Thyroid gland (tissue), 4 donors: Measurements from ENCODE around the gene CDADC1. TPM values are rescaled to one million over a fixed set of nuclear protein-coding genes. Genes with fewer than 3 reads are reported as not detected.

Source experiments
- DNase-seq, 2 donors: peaks; one replicate each; pipeline ENCODE4 v3.0.0-alpha.2; 2019
- H3K27ac ChIP-seq, 3 donors: fragments of 200-600 bp; sonication (generic); 1 replicate in 2 of 3; 2 replicates in 1 of 3; pipeline ENCODE4 v1.5.1; 2016 to 2019; ENCODE audit warnings: mild to moderate bottlenecking in 1 of 3, moderate library complexity in 1 of 3
- H3K27me3 ChIP-seq: fragments of 200-600 bp; sonication (generic); one replicate; pipeline ENCODE4 v1.5.1; 2019
- H3K36me3 ChIP-seq, 2 donors: fragments of 200-600 bp; sonication (generic); one replicate each; pipeline ENCODE4 v1.5.1; 2016 to 2019
- H3K4me1 ChIP-seq, 2 donors: fragments of 200-600 bp; sonication (generic); one replicate each; pipeline ENCODE4 v1.5.1; 2017 to 2019
- H3K4me3 ChIP-seq, 3 donors: fragments of 200-600 bp; sonication (generic); replicated peaks in 1 of 3; 1 replicate in 2 of 3; 2 replicates in 1 of 3; pipeline ENCODE4 v1.5.1; 2016; ENCODE audit warnings: mild to moderate bottlenecking in 1 of 3
- H3K9me3 ChIP-seq: fragments of 200-600 bp; sonication (generic); one replicate; pipeline ENCODE4 v1.5.1; 2017
- CTCF ChIP-seq, 6 experiments: fragments of 200-600 bp in 3 of 6; fragments of 450-650 bp in 3 of 6; sonication (generic) in 3 of 6; IDR thresholded peaks; one replicate each; pipeline ENCODE4 v1.5.1; 2016 to 2019; ENCODE audit warnings: antibody characterized with exemption in 6 of 6, mild to moderate bottlenecking in 2 of 6, inconsistent platforms in 1 of 6, moderate library complexity in 1 of 6
- POLR2A ChIP-seq, 2 donors: fragments of 450-650 bp; IDR thresholded peaks; one replicate each; pipeline ENCODE4 v1.6.1; 2017; ENCODE audit warnings: antibody characterized with exemption in 2 of 2, mild to moderate bottlenecking in 2 of 2, moderate library complexity in 1 of 2
- WGBS, 2 donors: methylation state at CpG; one replicate each; pipeline ENCODE4 v1.1.5; 2017; 5-methylcytosine and 5-hydroxymethylcytosine counted together
- intact Hi-C: fragments of 100-400 bp; cut with DNase I; formaldehyde crosslinking; loops from one replicate; pipeline ENCODE4 v1.15.1; 2023
- total RNA-seq, 4 donors: library from RNA; depleted of rRNA; stranded (reverse); fragments of >200 nt; gene quantifications; one replicate each; pipeline ENCODE4 v1.2.3, GENCODE V29; 2016

Gene CDADC1
- total RNA-seq, 4 donors from 2014 or later, result 14.0 to 75.9 (median 18.7) TPM

GRCh38 chr13:49300739-49301589 lies 53.2 kb downstream of the CDADC1 start:
- Histone ChIP-seq H3K4me3 (no peak overlapping the region), H3K27ac (peak overlapping the region in 2 of 3 donors; percentile 5 to 71), H3K27me3 (no peaks in the 10 kb centered on the region), H3K36me3 (no peaks in the 10 kb centered on the region), H3K9me3 (no peaks in the 10 kb centered on the region), H3K4me1 (peaks cover 27 to 54% of the 10 kb centered on the region in 2 donors)
- 39 to 44% methylated on average over 18 to 20 of the region's 20 CpGs for WGBS, 2 donors
- DNase-seq, result peak; percentile 41 to 46
- TF ChIP-seq CTCF (IDR thresholded peaks at IDR 0.05) (peak; percentile 54 to 95 (median 87)), POLR2A (IDR thresholded peaks at IDR 0.05) (no peak)
- intact Hi-C loops, result loop anchor here (5.0 to 10.0 kb wide), 3 partner anchors 136 to 306 kb away; partner anchors contain the start of gene PHF11

DNA sequence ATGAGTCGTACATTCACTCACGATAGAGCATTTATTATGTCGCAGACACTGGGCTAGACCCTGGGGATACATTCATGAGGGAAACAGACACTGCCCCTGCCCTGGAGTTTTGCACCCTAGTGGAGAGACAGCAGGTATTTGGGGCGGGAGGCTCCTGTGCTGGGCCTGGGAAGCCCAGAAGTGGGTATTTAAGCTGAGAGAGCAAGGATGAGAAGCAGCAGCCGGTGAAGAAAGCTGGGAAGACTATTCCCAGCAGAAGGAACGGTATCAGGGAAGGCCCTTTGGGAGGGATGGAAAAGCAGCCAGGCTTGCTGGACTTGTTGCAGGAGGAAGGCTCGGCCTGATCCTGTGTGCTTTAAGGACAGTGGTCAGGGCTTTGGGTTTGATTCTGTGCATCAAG lies 54.5 kb downstream of the CDADC1 start:
- no peak for TF ChIP-seq POLR2A (IDR thresholded peaks at IDR 0.05)
- TF ChIP-seq CTCF (IDR thresholded peaks at IDR 0.05), result no peak
- no peak for DNase-seq
- no peak overlapping the region for H3K4me3 ChIP-seq
- intact Hi-C loops, result loop anchor here (5.0 to 10.0 kb wide), 3 partner anchors 135 to 305 kb away; partner anchors contain the start of gene PHF11
- peaks cover 28 to 66% of the 10 kb centered on the region in 2 donors for H3K4me1 ChIP-seq
- H3K27ac ChIP-seq, result peak overlapping the region in 1 of 3 donors; percentile 71
- no peaks in the 10 kb centered on the region for H3K27me3 ChIP-seq
- no peaks in the 10 kb centered on the region for H3K36me3 ChIP-seq
- WGBS, 2 donors, result 87 to 96% methylated on average over 7 of the region's 7 CpGs
- no peaks in the 10 kb centered on the region for H3K9me3 ChIP-seq

- no peaks in the 10 kb centered on the region for H3K36me3 ChIP-seq
- TF ChIP-seq CTCF (IDR thresholded peaks at IDR 0.05) (no peak), POLR2A (IDR thresholded peaks at IDR 0.05) (no peak)
- no peak overlapping the region for H3K4me3 ChIP-seq
- intact Hi-C loops, result loop anchor here (5.0 to 10.0 kb wide), 3 partner anchors 134 to 304 kb away; partner anchors contain the start of gene PHF11
- DNase-seq, result no peak
- H3K9me3 ChIP-seq, result no peaks in the 10 kb centered on the region
- peak overlapping the region in 2 of 3 donors; percentile 68 to 82 for H3K27ac ChIP-seq
- peaks cover 34 to 72% of the 10 kb centered on the region in 2 donors for H3K4me1 ChIP-seq
- no peaks in the 10 kb centered on the region for H3K27me3 ChIP-seq
- WGBS, 2 donors, result 86 to 88% methylated on average over 9 of the region's 9 CpGs
Observed at GRCh38 chr13:49302817-49303216, 55.1 kb downstream of the CDADC1 start.

- peak; percentile 74 to 76 for DNase-seq
Observed at GRCh38 chr13:49303533-49304252, 56.0 kb downstream of the CDADC1 start.

More at GRCh38 chr13:49303533-49304252, 56.0 kb downstream of the CDADC1 start:
- no peak overlapping the region for H3K4me3 ChIP-seq
- 66 to 80% methylated on average over 7 to 8 of the region's 11 CpGs for WGBS, 2 donors
- H3K4me1 ChIP-seq, result peaks cover 39 to 80% of the 10 kb centered on the region in 2 donors
- no peaks in the 10 kb centered on the region for H3K9me3 ChIP-seq
- intact Hi-C loops, result loop anchor here (5.0 to 10.0 kb wide), 3 partner anchors 134 to 304 kb away; partner anchors contain the start of gene PHF11
- no peaks in the 10 kb centered on the region for H3K27me3 ChIP-seq
- no peak for TF ChIP-seq POLR2A (IDR thresholded peaks at IDR 0.05)
- TF ChIP-seq CTCF (IDR thresholded peaks at IDR 0.05), result no peak
- no peaks in the 10 kb centered on the region for H3K36me3 ChIP-seq
- H3K27ac ChIP-seq, result peak overlapping the region; percentile 42 to 82 (median 68)
